HepG2 (cell line): ENCODE measurements around the gene ALG9. TPM values are rescaled to one million over a fixed set of nuclear protein-coding genes. Genes with fewer than 3 reads are reported as not detected.
A peak's percentile ranks its signal among the peaks of the same experiment; 100 is the strongest.

Experiments used
- GATAD1 ChIP-seq: IDR thresholded peaks from 2 replicates; pipeline ENCODE4 v1.6.1; 2016; ENCODE audit warnings: missing genetic modification reagents, missing compliant biosample characterization
- IRF2 ChIP-seq: IDR thresholded peaks from 2 replicates; pipeline ENCODE4 v1.6.1; 2018; ENCODE audit warnings: missing genetic modification reagents, missing compliant biosample characterization
- MAF1 ChIP-seq: sonication (generic); formaldehyde crosslinking; IDR thresholded peaks from 2 replicates; pipeline ENCODE4 v1.5.0; 2020; ENCODE audit warnings: missing genetic modification reagents, borderline replicate concordance
- MEIS2 ChIP-seq: sonication (generic); formaldehyde crosslinking; IDR thresholded peaks from 2 replicates; pipeline ENCODE4 v1.9.0; 2021; ENCODE audit warnings: mild to moderate bottlenecking, missing genetic modification reagents
- NFIC ChIP-seq: IDR thresholded peaks from 2 replicates; pipeline ENCODE4 v1.6.1; 2012; ENCODE audit warnings: mild to moderate bottlenecking, low read length, inconsistent platforms
- PAWR ChIP-seq: sonication (generic); formaldehyde crosslinking; IDR thresholded peaks from 2 replicates; pipeline ENCODE4 v1.4.0; 2020; ENCODE audit warnings: missing genetic modification reagents, mild to moderate bottlenecking, borderline replicate concordance
- RXRB ChIP-seq: IDR thresholded peaks from 2 replicates; pipeline ENCODE4 v1.6.1; 2016; ENCODE audit warnings: borderline replicate concordance, missing genetic modification reagents, missing compliant biosample characterization
- ZFY ChIP-seq: sonication (generic); formaldehyde crosslinking; IDR thresholded peaks from 2 replicates; pipeline ENCODE4 v1.4.0; 2020; ENCODE audit warnings: missing genetic modification reagents
- ZFYVE20 ChIP-seq: sonication (generic); formaldehyde crosslinking; IDR thresholded peaks from 2 replicates; pipeline ENCODE4 v1.8.0; 2023; ENCODE audit warnings: low read depth, mild to moderate bottlenecking, moderate library complexity, missing genetic modification reagents, borderline replicate concordance
- ZSCAN22 ChIP-seq: sonication (generic); formaldehyde crosslinking; IDR thresholded peaks from 2 replicates; pipeline ENCODE4 v1.4.0; 2020; ENCODE audit warnings: mild to moderate bottlenecking, missing genetic modification reagents
- polyA plus RNA-seq, 8 experiments: library from polyadenylated mRNA; depleted of rRNA in 3 of 8; stranded (reverse) in 7 of 8; unstranded in 1 of 8; fragments of >200 nt; fragmentation: Illumina TruSeq in 4 of 8; extraction: Trizol in 4 of 8; gene quantifications; 2 replicates each; pipeline versions ENCODE4 v1.2.1 to v1.2.3, GENCODE V29; 2011 to 2016; ENCODE audit warnings: low read depth in 4 of 8, missing spikeins in 1 of 8, mixed read lengths in 1 of 8; ENCODE audit not compliant: insufficient read depth in 1 of 8
- total RNA-seq, 5 experiments: library from RNA; depleted of rRNA; stranded (reverse); fragments of >200 nt; fragmentation: Illumina TruSeq; extraction: Trizol; gene quantifications; 2 replicates each; pipeline ENCODE4 v1.2.3, GENCODE V29; 2016; ENCODE audit warnings: low read depth in 1 of 5
- TF ChIP-seq, protein P1 (sequence below): sonication (generic); formaldehyde crosslinking; IDR thresholded peaks from 2 replicates; pipeline ENCODE4 v1.8.0; 2022; ENCODE audit warnings: low read depth, missing genetic modification reagents
- TF ChIP-seq, protein P2 (sequence below): sonication (generic); formaldehyde crosslinking; IDR thresholded peaks from 2 replicates; pipeline ENCODE4 v1.9.0; 2021; ENCODE audit warnings: missing genetic modification reagents, mild to moderate bottlenecking, borderline replicate concordance
- TF ChIP-seq, protein P3 (sequence below): sonication (generic); formaldehyde crosslinking; IDR thresholded peaks from 2 replicates; pipeline ENCODE4 v1.4.0; 2020; ENCODE audit warnings: missing genetic modification reagents, borderline replicate concordance
- TF ChIP-seq, protein P4 (sequence below): sonication (generic); formaldehyde crosslinking; conservative IDR thresholded peaks from 2 replicates; pipeline ENCODE4 v1.8.0; 2022; ENCODE audit warnings: mild to moderate bottlenecking, moderate library complexity, missing genetic modification reagents
- TF ChIP-seq, protein P5 (sequence below): sonication (generic); formaldehyde crosslinking; IDR thresholded peaks from 2 replicates; pipeline ENCODE4 v1.4.0; 2020; ENCODE audit warnings: missing genetic modification reagents
- TF ChIP-seq, protein P6 (sequence below): sonication (generic); formaldehyde crosslinking; IDR thresholded peaks from 2 replicates; pipeline ENCODE4 v1.4.0; 2020; ENCODE audit warnings: low read depth, mild to moderate bottlenecking, missing genetic modification reagents

ALG9 gene
- total and polyA plus RNA-seq, 2 of the 13 experiments (the other 11 are each of a cell fraction or from before 2014, with no cell fraction given) = 39.4 to 40.6 TPM

DNA sequence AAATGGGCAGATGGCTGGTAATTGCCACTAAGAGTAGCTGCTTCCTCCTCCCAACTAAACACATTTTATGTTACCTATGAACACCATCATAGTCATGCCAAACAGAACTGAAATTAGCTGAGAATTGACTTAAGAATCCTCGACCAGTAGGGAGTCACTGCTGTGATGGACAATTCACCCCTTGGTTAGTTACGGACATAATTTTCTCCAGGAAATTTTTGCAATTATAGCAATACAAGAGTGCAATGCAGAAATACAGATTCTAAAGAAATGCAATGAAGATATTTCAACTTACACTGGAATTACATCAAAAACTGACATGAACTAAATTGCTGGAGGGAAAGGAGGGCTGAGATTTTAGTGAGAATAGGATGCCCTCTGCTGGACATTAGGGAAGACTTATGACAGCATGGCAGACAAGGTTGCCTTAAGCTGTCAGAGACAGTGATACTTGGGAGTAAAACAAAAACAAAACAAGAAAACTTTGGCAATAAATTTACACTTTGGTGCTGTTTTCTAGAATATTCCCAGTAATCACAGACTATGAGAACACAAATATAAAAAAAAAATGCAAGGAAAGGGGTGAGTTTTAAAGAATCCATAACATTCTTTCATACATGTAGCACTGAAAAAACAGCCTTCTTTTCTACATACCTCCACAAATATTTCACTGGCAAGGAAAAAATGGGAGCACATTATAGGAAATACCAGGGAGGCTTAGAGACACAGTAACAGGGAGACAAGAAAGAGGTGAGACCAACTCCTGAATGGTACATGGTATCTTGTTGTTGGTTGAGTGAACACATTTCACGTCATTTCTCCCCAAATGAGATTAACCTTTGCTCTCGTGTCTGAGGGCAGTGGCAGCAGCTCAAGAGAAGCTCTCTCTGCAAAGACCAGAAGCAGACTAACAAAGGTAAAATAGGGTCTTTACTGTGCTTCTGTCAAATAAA lies 94.0 kb downstream of the ALG9 start (continued):
- TF ChIP-seq, protein P1, sequence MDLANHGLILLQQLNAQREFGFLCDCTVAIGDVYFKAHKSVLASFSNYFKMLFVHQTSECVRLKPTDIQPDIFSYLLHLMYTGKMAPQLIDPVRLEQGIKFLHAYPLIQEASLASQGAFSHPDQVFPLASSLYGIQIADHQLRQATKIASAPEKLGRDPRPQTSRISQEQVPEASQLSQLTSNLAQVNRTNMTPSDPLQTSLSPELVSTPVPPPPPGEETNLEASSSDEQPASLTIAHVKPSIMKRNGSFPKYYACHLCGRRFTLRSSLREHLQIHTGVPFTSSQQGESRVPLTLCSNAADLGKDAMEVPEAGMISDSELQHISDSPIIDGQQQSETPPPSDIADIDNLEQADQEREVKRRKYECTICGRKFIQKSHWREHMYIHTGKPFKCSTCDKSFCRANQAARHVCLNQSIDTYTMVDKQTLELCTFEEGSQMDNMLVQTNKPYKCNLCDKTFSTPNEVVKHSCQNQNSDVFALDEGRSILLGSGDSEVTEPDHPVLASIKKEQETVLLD (CRISPR knock-in tag) = no peak
- TF ChIP-seq, protein P2, sequence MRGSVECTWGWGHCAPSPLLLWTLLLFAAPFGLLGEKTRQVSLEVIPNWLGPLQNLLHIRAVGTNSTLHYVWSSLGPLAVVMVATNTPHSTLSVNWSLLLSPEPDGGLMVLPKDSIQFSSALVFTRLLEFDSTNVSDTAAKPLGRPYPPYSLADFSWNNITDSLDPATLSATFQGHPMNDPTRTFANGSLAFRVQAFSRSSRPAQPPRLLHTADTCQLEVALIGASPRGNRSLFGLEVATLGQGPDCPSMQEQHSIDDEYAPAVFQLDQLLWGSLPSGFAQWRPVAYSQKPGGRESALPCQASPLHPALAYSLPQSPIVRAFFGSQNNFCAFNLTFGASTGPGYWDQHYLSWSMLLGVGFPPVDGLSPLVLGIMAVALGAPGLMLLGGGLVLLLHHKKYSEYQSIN (CRISPR knock-in tag) = no peak
- peak; percentile 45 for TF ChIP-seq RXRB (CRISPR knock-in tag)
- peak; percentile 63; the same call in 1 of the 2 replicates for TF ChIP-seq ZSCAN22 (CRISPR knock-in tag)
- TF ChIP-seq MEIS2 = 0 out of 2 replicates have a peak, but pooled peaks have one; percentile 34
- TF ChIP-seq, protein P3, sequence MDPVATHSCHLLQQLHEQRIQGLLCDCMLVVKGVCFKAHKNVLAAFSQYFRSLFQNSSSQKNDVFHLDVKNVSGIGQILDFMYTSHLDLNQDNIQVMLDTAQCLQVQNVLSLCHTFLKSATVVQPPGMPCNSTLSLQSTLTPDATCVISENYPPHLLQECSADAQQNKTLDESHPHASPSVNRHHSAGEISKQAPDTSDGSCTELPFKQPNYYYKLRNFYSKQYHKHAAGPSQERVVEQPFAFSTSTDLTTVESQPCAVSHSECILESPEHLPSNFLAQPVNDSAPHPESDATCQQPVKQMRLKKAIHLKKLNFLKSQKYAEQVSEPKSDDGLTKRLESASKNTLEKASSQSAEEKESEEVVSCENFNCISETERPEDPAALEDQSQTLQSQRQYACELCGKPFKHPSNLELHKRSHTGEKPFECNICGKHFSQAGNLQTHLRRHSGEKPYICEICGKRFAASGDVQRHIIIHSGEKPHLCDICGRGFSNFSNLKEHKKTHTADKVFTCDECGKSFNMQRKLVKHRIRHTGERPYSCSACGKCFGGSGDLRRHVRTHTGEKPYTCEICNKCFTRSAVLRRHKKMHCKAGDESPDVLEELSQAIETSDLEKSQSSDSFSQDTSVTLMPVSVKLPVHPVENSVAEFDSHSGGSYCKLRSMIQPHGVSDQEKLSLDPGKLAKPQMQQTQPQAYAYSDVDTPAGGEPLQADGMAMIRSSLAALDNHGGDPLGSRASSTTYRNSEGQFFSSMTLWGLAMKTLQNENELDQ (CRISPR knock-in tag) = no peak
- TF ChIP-seq, protein P4, sequence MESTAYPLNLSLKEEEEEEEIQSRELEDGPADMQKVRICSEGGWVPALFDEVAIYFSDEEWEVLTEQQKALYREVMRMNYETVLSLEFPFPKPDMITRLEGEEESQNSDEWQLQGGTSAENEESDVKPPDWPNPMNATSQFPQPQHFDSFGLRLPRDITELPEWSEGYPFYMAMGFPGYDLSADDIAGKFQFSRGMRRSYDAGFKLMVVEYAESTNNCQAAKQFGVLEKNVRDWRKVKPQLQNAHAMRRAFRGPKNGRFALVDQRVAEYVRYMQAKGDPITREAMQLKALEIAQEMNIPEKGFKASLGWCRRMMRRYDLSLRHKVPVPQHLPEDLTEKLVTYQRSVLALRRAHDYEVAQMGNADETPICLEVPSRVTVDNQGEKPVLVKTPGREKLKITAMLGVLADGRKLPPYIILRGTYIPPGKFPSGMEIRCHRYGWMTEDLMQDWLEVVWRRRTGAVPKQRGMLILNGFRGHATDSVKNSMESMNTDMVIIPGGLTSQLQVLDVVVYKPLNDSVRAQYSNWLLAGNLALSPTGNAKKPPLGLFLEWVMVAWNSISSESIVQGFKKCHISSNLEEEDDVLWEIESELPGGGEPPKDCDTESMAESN (CRISPR knock-in tag) = no peak
- no peak for TF ChIP-seq PAWR (CRISPR knock-in tag)
- peak; percentile 57; the same call in 1 of the 2 replicates for TF ChIP-seq NFIC
- no peak for TF ChIP-seq IRF2 (CRISPR knock-in tag)
- TF ChIP-seq, protein P5, sequence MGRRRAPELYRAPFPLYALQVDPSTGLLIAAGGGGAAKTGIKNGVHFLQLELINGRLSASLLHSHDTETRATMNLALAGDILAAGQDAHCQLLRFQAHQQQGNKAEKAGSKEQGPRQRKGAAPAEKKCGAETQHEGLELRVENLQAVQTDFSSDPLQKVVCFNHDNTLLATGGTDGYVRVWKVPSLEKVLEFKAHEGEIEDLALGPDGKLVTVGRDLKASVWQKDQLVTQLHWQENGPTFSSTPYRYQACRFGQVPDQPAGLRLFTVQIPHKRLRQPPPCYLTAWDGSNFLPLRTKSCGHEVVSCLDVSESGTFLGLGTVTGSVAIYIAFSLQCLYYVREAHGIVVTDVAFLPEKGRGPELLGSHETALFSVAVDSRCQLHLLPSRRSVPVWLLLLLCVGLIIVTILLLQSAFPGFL (CRISPR knock-in tag) = no peak
- TF ChIP-seq GATAD1 = peak; percentile 31
- TF ChIP-seq, protein P6, sequence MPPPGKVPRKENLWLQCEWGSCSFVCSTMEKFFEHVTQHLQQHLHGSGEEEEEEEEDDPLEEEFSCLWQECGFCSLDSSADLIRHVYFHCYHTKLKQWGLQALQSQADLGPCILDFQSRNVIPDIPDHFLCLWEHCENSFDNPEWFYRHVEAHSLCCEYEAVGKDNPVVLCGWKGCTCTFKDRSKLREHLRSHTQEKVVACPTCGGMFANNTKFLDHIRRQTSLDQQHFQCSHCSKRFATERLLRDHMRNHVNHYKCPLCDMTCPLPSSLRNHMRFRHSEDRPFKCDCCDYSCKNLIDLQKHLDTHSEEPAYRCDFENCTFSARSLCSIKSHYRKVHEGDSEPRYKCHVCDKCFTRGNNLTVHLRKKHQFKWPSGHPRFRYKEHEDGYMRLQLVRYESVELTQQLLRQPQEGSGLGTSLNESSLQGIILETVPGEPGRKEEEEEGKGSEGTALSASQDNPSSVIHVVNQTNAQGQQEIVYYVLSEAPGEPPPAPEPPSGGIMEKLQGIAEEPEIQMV (CRISPR knock-in tag) = no peak
- no peak for TF ChIP-seq ZFY (CRISPR knock-in tag)
- TF ChIP-seq MAF1 (CRISPR knock-in tag) = no peak
- TF ChIP-seq ZFYVE20 (CRISPR knock-in tag) = no peak
